ENCODE measurements around the gene ZNF330.

ZNF330 gene

GRCh38 chr4:141233673-141234072 is 13.0 kb downstream of the ZNF330 start:
- Histone ChIP-seq H3K4me1 (ENCODE audit: insufficient read depth, poor library complexity, severe bottlenecking) (no peaks in the 10 kb centered on the region), H3K27ac (ENCODE audit: poor library complexity, severe bottlenecking) (no peak overlapping the region), H3K27me3 (ENCODE audit: insufficient read depth, poor library complexity, severe bottlenecking) (no peaks in the 10 kb centered on the region), H3K4me3 (ENCODE audit: severe bottlenecking) (no peak overlapping the region), H3K36me3 (ENCODE audit: low read depth) (peaks cover 60% of the 10 kb centered on the region), H3K9me3 (ENCODE audit: severe bottlenecking) (no peaks in the 10 kb centered on the region)
- DNase-seq (ENCODE audit: low spot score) (no peak), ATAC-seq (ENCODE audit: low read depth) (no peak)
- TF ChIP-seq CTCF (IDR thresholded peaks at IDR 0.05; ENCODE audit: poor library complexity, severe bottlenecking): no peak

GRCh38 chr4:141238186-141238585 is 17.5 kb downstream of the ZNF330 start:
- no peak for ATAC-seq (ENCODE audit: low read depth)
- H3K27ac ChIP-seq (ENCODE audit: poor library complexity, severe bottlenecking): no peak overlapping the region
- no peaks in the 10 kb centered on the region for H3K9me3 ChIP-seq (ENCODE audit: severe bottlenecking)
- no peak overlapping the region for H3K4me3 ChIP-seq (ENCODE audit: severe bottlenecking)
- no peak for DNase-seq (ENCODE audit: low spot score)
- H3K27me3 ChIP-seq (ENCODE audit: insufficient read depth, poor library complexity, severe bottlenecking): no peaks in the 10 kb centered on the region
- TF ChIP-seq CTCF (IDR thresholded peaks at IDR 0.05; ENCODE audit: poor library complexity, severe bottlenecking): no peak
- no peaks in the 10 kb centered on the region for H3K4me1 ChIP-seq (ENCODE audit: insufficient read depth, poor library complexity, severe bottlenecking)
- peaks cover 16% of the 10 kb centered on the region for H3K36me3 ChIP-seq (ENCODE audit: low read depth)

GRCh38 chr4:141240259-141240658 is 19.6 kb downstream of the ZNF330 start:
- Histone ChIP-seq H3K4me1 (ENCODE audit: insufficient read depth, poor library complexity, severe bottlenecking) (no peaks in the 10 kb centered on the region), H3K27ac (ENCODE audit: poor library complexity, severe bottlenecking) (no peak overlapping the region), H3K9me3 (ENCODE audit: severe bottlenecking) (no peaks in the 10 kb centered on the region), H3K36me3 (ENCODE audit: low read depth) (no peaks in the 10 kb centered on the region), H3K4me3 (ENCODE audit: severe bottlenecking) (no peak overlapping the region), H3K27me3 (ENCODE audit: insufficient read depth, poor library complexity, severe bottlenecking) (no peaks in the 10 kb centered on the region)
- DNase-seq (ENCODE audit: low spot score): no peak
- TF ChIP-seq CTCF (IDR thresholded peaks at IDR 0.05; ENCODE audit: poor library complexity, severe bottlenecking): no peak
- ATAC-seq (ENCODE audit: low read depth): no peak

- DNase-seq (ENCODE audit: low spot score) (no peak), ATAC-seq (ENCODE audit: low read depth) (no peak)
- Histone ChIP-seq H3K27me3 (ENCODE audit: insufficient read depth, poor library complexity, severe bottlenecking) (no peaks in the 10 kb centered on the region), H3K9me3 (ENCODE audit: severe bottlenecking) (no peaks in the 10 kb centered on the region), H3K4me1 (ENCODE audit: insufficient read depth, poor library complexity, severe bottlenecking) (no peaks in the 10 kb centered on the region), H3K36me3 (ENCODE audit: low read depth) (no peaks in the 10 kb centered on the region), H3K4me3 (ENCODE audit: severe bottlenecking) (no peak overlapping the region), H3K27ac (ENCODE audit: poor library complexity, severe bottlenecking) (no peak overlapping the region)
- TF ChIP-seq CTCF (IDR thresholded peaks at IDR 0.05; ENCODE audit: poor library complexity, severe bottlenecking): no peak
Measured at GRCh38 chr4:141240671-141241070, 20.0 kb downstream of the ZNF330 start.

GRCh38 chr4:141241986-141242385 is 21.3 kb downstream of the ZNF330 start:
- peaks cover 9% of the 10 kb centered on the region for H3K4me1 ChIP-seq (ENCODE audit: insufficient read depth, poor library complexity, severe bottlenecking)
- ATAC-seq (ENCODE audit: low read depth) (no peak), DNase-seq (ENCODE audit: low spot score) (no peak)
- no peak overlapping the region for H3K27ac ChIP-seq (ENCODE audit: poor library complexity, severe bottlenecking)
- H3K36me3 ChIP-seq (ENCODE audit: low read depth): no peaks in the 10 kb centered on the region
- no peak for TF ChIP-seq CTCF (IDR thresholded peaks at IDR 0.05; ENCODE audit: poor library complexity, severe bottlenecking)
- H3K27me3 ChIP-seq (ENCODE audit: insufficient read depth, poor library complexity, severe bottlenecking): no peaks in the 10 kb centered on the region
- no peak overlapping the region for H3K4me3 ChIP-seq (ENCODE audit: severe bottlenecking)
- H3K9me3 ChIP-seq (ENCODE audit: severe bottlenecking): no peaks in the 10 kb centered on the region

Data from RWPE2 (cell line).